AG04450 (cell line): ENCODE data around the gene COX20. TPM values are rescaled to one million over a fixed set of nuclear protein-coding genes. Genes with fewer than 3 reads are reported as not detected.

ENCODE experiments used
- CTCF ChIA-PET: fragments of 300-600, 350-600 bp; formaldehyde crosslinking; extraction: SDS; loops from one replicate; lab custom pipeline; 2022; ENCODE audit warnings: antibody characterized with exemption, inconsistent platforms; lab: Charles Lee
- POLR2A ChIA-PET: fragments of 350-600 bp; formaldehyde crosslinking; extraction: SDS; loops from one replicate; lab custom pipeline; 2021; ENCODE audit warnings: antibody characterized with exemption, inconsistent platforms; lab: Yijun Ruan, JAX
- DNase-seq: peaks from one replicate; pipeline ENCODE4 v3.0.0-alpha.2; 2011; ENCODE audit warnings: low read depth, low spot score
- H3K27ac ChIP-seq: one replicate; pipeline ENCODE4 v1.5.1; 2012; ENCODE audit warnings: low read depth, low read length, control low read depth
- H3K27me3 ChIP-seq: one replicate; pipeline ENCODE4 v1.6.0; 2012; ENCODE audit warnings: low read length; ENCODE audit not compliant: control insufficient read depth, insufficient read depth
- H3K4me3 ChIP-seq: 2 replicates; pipeline ENCODE4 v1.5.1; 2011; ENCODE audit warnings: mild to moderate bottlenecking, low read depth, low read length, control low read depth
- H3K9me3 ChIP-seq: 2 replicates; pipeline ENCODE4 v1.5.1; 2012; ENCODE audit warnings: low read length; ENCODE audit not compliant: control insufficient read depth, insufficient read depth
- CTCF ChIP-seq: IDR thresholded peaks from 2 replicates; pipeline ENCODE4 v1.5.1; 2011; ENCODE audit warnings: low read depth, low read length, control low read depth, inconsistent platforms
- polyA plus RNA-seq: library from polyadenylated mRNA; depleted of rRNA; stranded (reverse); fragments of >200 nt; gene quantifications from 2 replicates; pipeline ENCODE4 v1.2.3, GENCODE V29; 2011

Gene COX20
- polyA plus RNA-seq, 1 experiment = 45.8 TPM

- CTCF ChIA-PET = interaction anchor here (0.6 to 7.5 kb wide), 3 partner anchors 110 to 213 kb away, joined by 3 to 65 read pairs (median 5); no protein-coding TSS in a partner anchor
Measured at GRCh38 chr1:244860914-244861610, 25.6 kb downstream of the COX20 start.

GRCh38 chr1:244861683-244862082 lies 26.2 kb downstream of the COX20 start:
- ChIA-PET CTCF (interaction anchor here (0.6 to 7.5 kb wide), 3 partner anchors 108 to 212 kb away, joined by 3 to 65 read pairs (median 5); a partner anchor contains a TSS), POLR2A (interaction anchor here (0.7 to 4.3 kb wide), 7 partner anchors 14 to 291 kb away, joined by 3 to 42 read pairs (median 4); partner anchors contain the start of gene COX20)
- DNase-seq = no peak
- H3K4me3 ChIP-seq = peak overlapping the region; percentile 88
- no peak for TF ChIP-seq CTCF
- H3K27ac ChIP-seq = no peak overlapping the region
- H3K27me3 ChIP-seq = no peaks in the 10 kb centered on the region
- no peaks in the 10 kb centered on the region; the same call in 1 of the 2 replicates for H3K9me3 ChIP-seq

More at GRCh38 chr1:244860914-244861610, 25.6 kb downstream of the COX20 start:
- no peak for DNase-seq
- Histone ChIP-seq H3K27me3 (no peaks in the 10 kb centered on the region), H3K4me3 (peak overlapping the region; percentile 88), H3K9me3 (no peaks in the 10 kb centered on the region; the same call in 1 of the 2 replicates), H3K27ac (no peak overlapping the region)
- no peak for TF ChIP-seq CTCF
- POLR2A ChIA-PET = interaction anchor here (4.3 kb wide), 1 partner anchor 109 kb away, joined by 42 read pairs; a partner anchor contains a TSS

GRCh38 chr1:244862354-244862698 lies 26.9 kb downstream of the COX20 start:
- H3K9me3 ChIP-seq = no peaks in the 10 kb centered on the region; the same call in 1 of the 2 replicates
- ChIA-PET CTCF (interaction anchor here (0.8 to 7.5 kb wide), 2 partner anchors 107 to 181 kb away, joined by 3 to 65 read pairs; a partner anchor contains a TSS), POLR2A (interaction anchor here (0.8 to 4.3 kb wide), 7 partner anchors 14 to 180 kb away, joined by 3 to 42 read pairs (median 4); partner anchors contain the start of gene COX20)
- H3K4me3 ChIP-seq = peak overlapping the region; percentile 88
- no peak for DNase-seq
- peak overlapping the region; percentile 58 for H3K27ac ChIP-seq
- TF ChIP-seq CTCF = no peak
- H3K27me3 ChIP-seq = no peaks in the 10 kb centered on the region

- no peak for TF ChIP-seq CTCF
- Histone ChIP-seq H3K9me3 (no peaks in the 10 kb centered on the region; the same call in 1 of the 2 replicates), H3K27ac (peak overlapping the region; percentile 58), H3K4me3 (peak overlapping the region; percentile 88), H3K27me3 (no peaks in the 10 kb centered on the region)
- POLR2A ChIA-PET = interaction anchor here (0.6 to 4.3 kb wide), 8 partner anchors 12 to 179 kb away, joined by 3 to 42 read pairs (median 4); partner anchors contain the start of gene COX20
- CTCF ChIA-PET = interaction anchor here (1.1 to 7.5 kb wide), 3 partner anchors 13 to 180 kb away, joined by 3 to 65 read pairs (median 7); no protein-coding TSS in a partner anchor
- peak; percentile 73 for DNase-seq
Measured at GRCh38 chr1:244862699-244863490, 27.4 kb downstream of the COX20 start.
